Pancreas (tissue), 10 donors: ENCODE measurements around the gene BAIAP2L1. TPM values are rescaled to one million over a fixed set of nuclear protein-coding genes. Genes with fewer than 3 reads are reported as not detected.

Experiments used
- ATAC-seq, 4 donors: fragments of 200-7000 bp; cut with Tn5 transposase; one replicate each; pipeline versions ENCODE4 v1.8.0 to v1.9.1; 2020; ENCODE audit warnings: mild to moderate bottlenecking in 4 of 4, moderate library complexity in 4 of 4
- DNase-seq, 6 donors: peaks; one replicate each; pipeline ENCODE4 v3.0.0-alpha.2; 2020
- FAIRE-seq: peaks from 2 replicates; lab custom pipeline; 2012; peaks lifted over from hg19 to GRCh38; lab: Jason Lieb, UNC
- H3K27ac ChIP-seq, 4 donors: fragments of 200-600 bp; sonication (generic); 1 replicate in 3 of 4; 2 replicates in 1 of 4; pipeline versions ENCODE4 v1.5.0 to v1.8.0; 2020
- H3K27me3 ChIP-seq, 4 donors: fragments of 200-600 bp; one replicate each; pipeline ENCODE4 v1.8.0; 2021
- H3K36me3 ChIP-seq, 3 donors: fragments of 200-600 bp; sonication (generic) in 1 of 3; one replicate each; pipeline versions ENCODE4 v1.5.0 to v1.8.0; 2020 to 2021
- H3K4me1 ChIP-seq, 3 donors: fragments of 200-600 bp; one replicate each; pipeline ENCODE4 v1.8.0; 2021
- H3K4me3 ChIP-seq, 4 donors: fragments of 200-600 bp; sonication (generic) in 2 of 4; one replicate each; pipeline versions ENCODE4 v1.5.0 to v1.8.0; 2020 to 2021
- H3K9me3 ChIP-seq, 4 donors: fragments of 200-600 bp; one replicate each; pipeline ENCODE4 v1.8.0; 2021
- WGBS, 2 donors: extraction: QIAGEN DNeasy Blood & Tissue Kit; methylation state at CpG; one replicate each; pipeline ENCODE4 v1.1.7; 2013; 5-methylcytosine and 5-hydroxymethylcytosine counted together
- intact Hi-C, 3 donors: fragments of 100-400 bp; cut with DNase I; formaldehyde crosslinking; loops; one replicate each; pipeline versions ENCODE4 v1.11.1 to v1.14.2; 2022
- polyA plus RNA-seq, 2 donors: library from polyadenylated mRNA; stranded (reverse); fragments of 200-250 nt; gene quantifications; one replicate each; pipeline ENCODE4 v1.2.3, GENCODE V29; 2013
- total RNA-seq, 6 donors: library from RNA; stranded (reverse); fragmentation: NEBNext Ultra II Directional in 4 of 6; extraction: Animal tissue kit (Norgen Biotek cat#: 25700) in 4 of 6; gene quantifications; one replicate each; pipeline versions ENCODE4 v1.2.1 to v1.2.4, GENCODE V29; 2021 to 2023
- TF ChIP-seq, protein P1 (sequence below), 4 donors: fragments of 200-600 bp; sonication (generic) in 3 of 4; IDR thresholded peaks; one replicate each; pipeline versions ENCODE4 v1.5.0 to v1.8.0; 2021; ENCODE audit warnings: antibody characterized with exemption in 4 of 4
- donor health status: healthy with polysubstance abuse.
- donor health status: DM: no; HTN: no; CAD: no; lungs with moderate emphysema.
- donor health status: DM: no; HTN: no; CAD: no.
- donor health status: control.
- donor health status: control.
- donor health status: Bipolar disorder and iron deficiency.
- donor health status: DM: yes; HTN: yes; CAD: no.
- donor health status: DM: no; HTN: no; CAD: no.
- donor health status: DM: no; HTN: no; CAD: no.
- donor health status: DM: yes; HTN: yes; CAD: no.

Gene BAIAP2L1
- total and polyA plus RNA-seq, 8 donors = 17.9 to 31.5 (median 22.2) TPM

GRCh38 chr7:98399462-98399861 lies 1.4 kb downstream of the BAIAP2L1 start:
- peak in 2 of 4 donors; percentile 1 to 3 for ATAC-seq
- Histone ChIP-seq H3K4me3 (peak overlapping the region in 3 of 4 donors; percentile 14 to 87 (median 37)), H3K27me3 (no peaks in the 10 kb centered on the region), H3K4me1 (peaks cover 6 to 10% (median 7%) of the 10 kb centered on the region in 3 donors), H3K27ac (peak overlapping the region in 3 of 4 donors; percentile 23 to 75 (median 73)), H3K9me3 (no peaks in the 10 kb centered on the region), H3K36me3 (no peaks in the 10 kb centered on the region)
- TF ChIP-seq, protein P1, sequence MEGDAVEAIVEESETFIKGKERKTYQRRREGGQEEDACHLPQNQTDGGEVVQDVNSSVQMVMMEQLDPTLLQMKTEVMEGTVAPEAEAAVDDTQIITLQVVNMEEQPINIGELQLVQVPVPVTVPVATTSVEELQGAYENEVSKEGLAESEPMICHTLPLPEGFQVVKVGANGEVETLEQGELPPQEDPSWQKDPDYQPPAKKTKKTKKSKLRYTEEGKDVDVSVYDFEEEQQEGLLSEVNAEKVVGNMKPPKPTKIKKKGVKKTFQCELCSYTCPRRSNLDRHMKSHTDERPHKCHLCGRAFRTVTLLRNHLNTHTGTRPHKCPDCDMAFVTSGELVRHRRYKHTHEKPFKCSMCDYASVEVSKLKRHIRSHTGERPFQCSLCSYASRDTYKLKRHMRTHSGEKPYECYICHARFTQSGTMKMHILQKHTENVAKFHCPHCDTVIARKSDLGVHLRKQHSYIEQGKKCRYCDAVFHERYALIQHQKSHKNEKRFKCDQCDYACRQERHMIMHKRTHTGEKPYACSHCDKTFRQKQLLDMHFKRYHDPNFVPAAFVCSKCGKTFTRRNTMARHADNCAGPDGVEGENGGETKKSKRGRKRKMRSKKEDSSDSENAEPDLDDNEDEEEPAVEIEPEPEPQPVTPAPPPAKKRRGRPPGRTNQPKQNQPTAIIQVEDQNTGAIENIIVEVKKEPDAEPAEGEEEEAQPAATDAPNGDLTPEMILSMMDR (IDR thresholded peaks at IDR 0.05) = no peak
- 4 to 8% methylated on average over 7 of the region's 7 CpGs for WGBS, 2 donors
- intact Hi-C loops = no loop called here
- no peak for FAIRE-seq
- no peak for DNase-seq

DNA sequence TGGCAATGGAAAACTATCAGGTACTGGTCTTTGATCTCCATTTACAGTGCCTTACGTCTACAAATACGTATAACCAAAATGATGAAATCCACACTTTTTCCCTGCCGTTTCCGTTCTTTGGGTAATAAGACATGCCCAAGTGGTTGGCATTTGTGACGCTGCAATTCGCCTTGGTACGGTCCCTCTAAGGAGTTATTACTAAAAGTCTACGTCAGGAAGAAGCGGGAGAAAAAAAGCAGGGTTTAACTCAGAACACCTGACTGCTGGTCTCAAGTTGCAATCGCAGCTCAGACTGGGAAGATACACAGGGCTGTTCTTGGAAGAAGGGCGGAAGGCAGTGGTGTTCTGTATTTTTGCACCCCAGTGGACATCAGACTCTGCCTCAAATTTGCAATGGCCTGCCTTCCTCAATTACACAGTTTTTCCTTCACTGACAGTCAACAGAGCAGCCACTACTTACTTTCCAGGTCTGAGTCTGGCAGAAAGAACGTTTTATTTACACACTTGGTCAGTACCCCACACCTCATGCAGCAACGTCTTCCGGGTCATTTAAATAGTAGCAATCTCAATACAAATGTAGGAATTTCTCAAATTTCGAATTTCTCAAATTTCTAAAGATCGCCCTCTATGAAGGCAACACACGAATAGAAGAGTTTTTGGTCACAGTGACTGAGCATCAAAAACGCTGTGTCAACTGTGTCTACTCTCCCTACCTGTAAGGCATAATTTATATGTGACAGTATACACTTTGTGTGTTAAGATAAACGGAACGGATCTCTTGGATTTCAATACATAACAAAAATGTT lies 2.1 kb downstream of the BAIAP2L1 start:
- DNase-seq (peak in 2 of 6 donors; percentile 19 to 28), FAIRE-seq (no peak), ATAC-seq (peak in 2 of 4 donors; percentile 32 to 33)
- peak overlapping the region in 3 of 4 donors; percentile 13 to 75 (median 73) for H3K27ac ChIP-seq
- 17 to 20% methylated on average over 20 of the region's 20 CpGs for WGBS, 2 donors
- H3K27me3 ChIP-seq = no peaks in the 10 kb centered on the region
- H3K36me3 ChIP-seq = no peaks in the 10 kb centered on the region
- H3K4me3 ChIP-seq = peak overlapping the region in 3 of 4 donors; percentile 14 to 87 (median 37)
- intact Hi-C loops = no loop called here
- peaks cover 6 to 10% (median 7%) of the 10 kb centered on the region in 3 donors for H3K4me1 ChIP-seq
- TF ChIP-seq, protein P1 (IDR thresholded peaks at IDR 0.05) = no peak
- no peaks in the 10 kb centered on the region for H3K9me3 ChIP-seq

GRCh38 chr7:98396768-98397167 lies 4.1 kb downstream of the BAIAP2L1 start:
- H3K4me1 ChIP-seq = peaks cover 6 to 10% (median 7%) of the 10 kb centered on the region in 3 donors
- no peak overlapping the region for H3K4me3 ChIP-seq
- H3K27ac ChIP-seq = no peak overlapping the region
- no peaks in the 10 kb centered on the region for H3K27me3 ChIP-seq
- ATAC-seq (no peak), DNase-seq (no peak), FAIRE-seq (no peak)
- TF ChIP-seq, protein P1 (IDR thresholded peaks at IDR 0.05) = no peak
- no peaks in the 10 kb centered on the region for H3K36me3 ChIP-seq
- intact Hi-C loops = no loop called here
- 94 to 95% methylated on average over 2 of the region's 2 CpGs for WGBS, 2 donors
- H3K9me3 ChIP-seq = no peaks in the 10 kb centered on the region

GRCh38 chr7:98395951-98396350 lies 4.9 kb downstream of the BAIAP2L1 start:
- 84 to 98% methylated on average over 3 of the region's 3 CpGs for WGBS, 2 donors
- Histone ChIP-seq H3K27me3 (no peaks in the 10 kb centered on the region), H3K36me3 (no peaks in the 10 kb centered on the region), H3K9me3 (no peaks in the 10 kb centered on the region), H3K27ac (no peak overlapping the region), H3K4me3 (no peak overlapping the region), H3K4me1 (peaks cover 6 to 10% (median 7%) of the 10 kb centered on the region in 3 donors)
- FAIRE-seq = no peak
- no peak for ATAC-seq
- TF ChIP-seq, protein P1 (IDR thresholded peaks at IDR 0.05) = no peak
- no peak for DNase-seq
- intact Hi-C loops = no loop called here

- H3K9me3 ChIP-seq = no peaks in the 10 kb centered on the region
- intact Hi-C loops = no loop called here
- WGBS, 2 donors = 88 to 94% methylated on average over 4 of the region's 4 CpGs
- TF ChIP-seq, protein P1 (IDR thresholded peaks at IDR 0.05) = no peak
- H3K4me3 ChIP-seq = no peak overlapping the region
- no peaks in the 10 kb centered on the region for H3K36me3 ChIP-seq
- H3K4me1 ChIP-seq = peaks cover 6 to 10% (median 7%) of the 10 kb centered on the region in 3 donors
- no peak for DNase-seq
- H3K27ac ChIP-seq = no peak overlapping the region
- ATAC-seq = no peak
- FAIRE-seq = no peak
- H3K27me3 ChIP-seq = no peaks in the 10 kb centered on the region
Observed at GRCh38 chr7:98395481-98395880, 5.4 kb downstream of the BAIAP2L1 start.
